Nucleus accumbens (tissue), 56 donors: ENCODE results near the gene E2F7.

Experiments used
- DNase-seq, 56 donors: peaks; one replicate each; lab custom pipeline; 2025; lab: John Stamatoyannopoulos, UW

E2F7 gene

GRCh38 chr12:77023501-77023900 lies 41.9 kb downstream of the E2F7 start:
- DNase-seq: no peak

- no peak for DNase-seq
Observed at GRCh38 chr12:77019920-77020319, 45.4 kb downstream of the E2F7 start.

DNA sequence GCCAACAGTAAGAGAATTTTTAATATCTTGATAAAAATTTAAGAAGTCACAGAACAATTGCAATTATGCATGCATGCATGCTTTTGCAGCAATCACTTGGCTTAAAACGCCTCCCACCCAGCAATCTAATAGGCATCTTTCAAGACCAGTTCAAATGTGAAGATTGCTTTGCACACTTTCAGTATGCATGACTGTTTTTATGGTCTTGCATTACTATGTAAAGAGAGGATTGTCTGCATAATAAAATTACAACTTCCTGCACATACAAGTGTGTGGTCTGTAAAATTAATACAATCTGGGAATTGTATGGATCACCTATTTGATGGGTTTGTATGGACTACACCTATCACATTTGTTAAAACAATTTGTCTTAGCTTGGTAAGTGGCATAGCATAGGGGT lies 48.8 kb downstream of the E2F7 start:
- DNase-seq: no peak

- no peak for DNase-seq
Observed at GRCh38 chr12:77013091-77013490, 52.3 kb downstream of the E2F7 start.

GRCh38 chr12:77010691-77011548 lies 54.4 kb downstream of the E2F7 start:
- DNase-seq: peak in 48 of 56 donors; percentile 1 to 85 (median 44)

DNA sequence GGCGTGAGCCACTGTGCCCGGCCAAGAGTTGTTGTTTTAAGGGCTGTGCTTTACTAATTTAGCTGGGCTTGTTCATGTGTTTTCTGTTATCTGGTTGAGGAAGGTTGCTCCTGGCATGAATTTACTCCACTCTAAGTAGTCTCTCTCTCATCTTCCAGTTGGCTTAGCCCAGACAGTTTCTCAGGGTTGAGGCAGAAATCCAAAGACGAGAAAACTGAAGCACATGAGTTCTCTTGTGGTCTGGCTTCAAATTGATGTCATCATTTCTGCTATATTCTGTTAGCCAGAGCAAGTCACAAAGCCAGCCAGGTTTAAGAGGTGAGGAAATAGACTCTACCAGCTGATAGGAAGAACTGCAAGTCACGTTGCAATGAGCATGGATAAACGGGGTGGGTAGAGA lies 57.9 kb downstream of the E2F7 start:
- DNase-seq: no peak

DNA sequence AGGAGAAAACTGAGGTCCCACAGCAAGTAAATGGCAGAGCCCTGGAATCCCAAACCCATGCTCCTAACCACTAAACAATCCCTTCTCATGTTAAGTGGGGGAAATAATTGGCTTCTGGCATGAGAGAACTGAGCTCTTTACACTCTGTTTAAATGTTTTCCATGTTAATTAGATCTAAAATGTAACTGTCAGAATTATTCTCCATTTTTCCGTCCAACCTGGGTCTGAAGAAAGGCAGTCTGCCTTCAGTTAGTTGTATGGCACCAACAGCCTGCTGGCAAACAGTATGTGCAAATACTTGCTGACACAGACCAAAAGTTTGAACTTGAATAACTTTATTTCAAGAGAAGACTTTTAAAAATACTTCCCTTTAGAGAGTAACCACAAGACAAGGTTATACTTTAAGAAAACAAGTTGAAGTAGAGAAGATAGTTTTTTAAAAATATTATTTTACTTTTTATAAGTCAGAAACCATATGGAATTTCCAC lies 59.7 kb downstream of the E2F7 start:
- DNase-seq: no peak

GRCh38 chr12:77003914-77004313 lies 61.5 kb downstream of the E2F7 start:
- DNase-seq: no peak

DNA sequence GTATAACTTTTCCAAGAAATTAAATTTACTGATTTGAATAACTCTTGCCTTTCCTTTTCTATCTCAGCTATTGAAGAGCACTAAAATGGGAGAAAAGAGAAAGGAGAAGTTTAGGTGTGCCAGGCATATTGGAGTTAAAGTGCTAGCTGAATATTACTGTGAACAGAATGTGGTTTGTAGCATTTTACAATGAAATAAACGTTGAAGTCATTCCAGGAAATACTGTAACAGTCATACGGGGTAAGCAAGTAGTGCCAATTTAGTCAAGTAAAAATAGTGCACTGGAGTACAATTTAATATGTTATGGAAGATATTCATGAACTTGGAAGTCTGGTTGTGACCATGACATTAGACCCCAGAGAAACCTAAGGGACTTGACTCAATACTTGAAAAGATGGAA lies 62.1 kb downstream of the E2F7 start:
- DNase-seq: no peak

DNA sequence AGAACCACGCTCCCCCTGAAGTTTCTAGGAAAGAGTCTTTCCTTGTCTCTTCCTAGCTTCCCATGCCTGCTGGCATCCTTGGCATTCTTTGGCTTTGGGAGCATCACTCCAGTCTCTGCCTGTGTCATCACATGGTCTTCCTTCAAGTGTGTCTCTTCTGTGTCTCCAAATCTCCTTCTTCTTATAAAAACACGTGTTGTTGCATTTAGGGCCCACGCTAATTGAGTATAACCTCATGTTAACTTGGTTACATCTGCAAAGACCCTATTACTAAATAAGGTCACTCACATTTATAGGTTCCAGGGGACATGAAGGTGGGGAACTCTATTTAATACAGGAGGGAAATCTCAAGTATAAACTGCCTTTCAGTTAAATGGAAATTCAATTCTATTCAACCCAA lies 63.0 kb downstream of the E2F7 start:
- DNase-seq: no peak

DNA sequence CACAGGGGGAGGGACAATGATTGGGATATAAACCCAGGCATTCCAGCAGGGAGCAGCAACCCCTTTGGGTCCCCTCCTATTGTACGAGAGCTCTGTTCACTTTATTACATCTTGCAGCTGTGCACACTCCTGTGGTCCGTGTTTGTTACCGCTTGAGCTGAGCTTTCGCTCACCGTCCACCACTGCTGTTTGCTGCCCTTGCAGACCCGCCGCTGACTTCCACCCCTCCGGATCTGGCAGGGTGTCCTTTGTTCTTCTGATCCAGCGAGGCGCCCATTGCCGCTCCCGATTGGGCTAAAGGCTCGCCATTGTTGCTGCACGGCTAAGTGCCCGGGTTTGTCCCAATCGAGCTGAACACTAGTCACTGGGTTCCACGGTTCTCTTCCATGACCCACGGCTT lies 64.1 kb downstream of the E2F7 start:
- no peak for DNase-seq

DNA sequence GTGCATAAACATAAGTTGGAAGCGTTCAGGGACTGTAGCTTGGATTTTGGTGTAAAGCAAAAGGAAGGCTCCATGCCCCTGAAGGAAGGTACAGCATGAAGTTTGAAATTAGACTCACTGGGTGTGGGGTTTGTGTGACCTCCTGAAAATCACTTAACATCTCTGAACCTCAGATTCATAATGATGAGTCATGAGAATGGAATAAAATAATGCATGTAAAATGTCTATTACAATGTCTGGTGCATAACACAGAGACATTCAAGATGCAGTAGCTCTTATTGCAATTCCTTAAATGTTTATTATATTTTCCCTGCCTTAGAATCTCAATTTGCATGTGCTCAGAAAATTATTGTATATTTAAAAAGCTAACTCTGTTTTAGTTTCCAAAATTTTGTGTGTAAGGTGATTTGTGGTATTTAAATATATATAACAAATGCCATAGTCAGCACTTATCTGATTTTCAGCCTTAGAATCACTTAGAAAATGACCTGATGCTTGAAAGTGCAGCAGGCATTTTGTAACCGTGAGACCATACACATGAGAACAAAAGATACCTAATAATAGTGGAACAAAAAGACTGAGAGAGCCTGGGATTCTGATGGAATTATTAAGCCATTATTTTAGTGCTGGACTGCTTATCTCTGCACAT lies 66.3 kb downstream of the E2F7 start:
- DNase-seq: no peak

DNA sequence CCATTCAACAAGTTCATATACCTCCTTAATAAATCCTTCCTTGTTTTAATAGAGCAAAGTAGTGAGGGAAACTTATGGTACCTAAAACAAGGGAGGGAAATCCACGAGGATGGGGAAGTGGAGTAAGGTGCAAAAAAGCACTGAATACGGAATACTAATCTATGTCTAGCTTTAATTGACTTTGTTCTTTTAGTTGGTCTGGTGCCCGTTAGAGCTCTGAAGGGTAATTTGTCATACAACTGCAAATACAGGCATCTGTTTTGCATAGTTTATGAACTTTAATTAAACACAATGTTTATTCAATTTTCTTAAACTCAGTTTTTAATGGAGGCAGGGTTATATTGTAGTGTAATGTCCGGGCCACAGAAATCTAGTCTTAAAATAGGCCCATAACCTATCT lies 67.0 kb downstream of the E2F7 start:
- no peak for DNase-seq

GRCh38 chr12:76997011-76997780 lies 68.2 kb downstream of the E2F7 start:
- DNase-seq: no peak

- no peak for DNase-seq
Observed at GRCh38 chr12:76990716-76991115, 74.7 kb downstream of the E2F7 start.

DNA sequence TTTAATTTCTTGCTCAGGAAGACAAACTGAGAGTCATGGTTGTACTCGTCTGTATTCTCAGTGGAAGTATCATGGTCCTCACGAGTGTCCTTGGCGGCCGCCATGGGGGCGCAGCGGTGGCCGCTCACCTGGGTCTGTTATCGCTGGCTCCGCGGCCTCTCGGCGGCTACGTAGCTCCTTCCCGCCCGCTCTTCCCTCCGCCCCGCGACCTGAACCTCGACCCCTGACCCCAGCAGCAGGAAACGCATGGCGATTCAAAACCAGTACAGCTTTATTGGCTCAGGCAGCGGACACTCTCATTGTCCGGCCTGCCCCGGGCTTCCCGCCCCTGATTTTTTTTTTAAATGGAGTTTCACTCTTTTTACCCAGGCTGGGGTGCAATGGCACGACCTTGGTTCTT lies 80.8 kb downstream of the E2F7 start:
- DNase-seq: no peak

- no peak for DNase-seq
Observed at GRCh38 chr12:76983420-76983819, 81.9 kb downstream of the E2F7 start.

DNA sequence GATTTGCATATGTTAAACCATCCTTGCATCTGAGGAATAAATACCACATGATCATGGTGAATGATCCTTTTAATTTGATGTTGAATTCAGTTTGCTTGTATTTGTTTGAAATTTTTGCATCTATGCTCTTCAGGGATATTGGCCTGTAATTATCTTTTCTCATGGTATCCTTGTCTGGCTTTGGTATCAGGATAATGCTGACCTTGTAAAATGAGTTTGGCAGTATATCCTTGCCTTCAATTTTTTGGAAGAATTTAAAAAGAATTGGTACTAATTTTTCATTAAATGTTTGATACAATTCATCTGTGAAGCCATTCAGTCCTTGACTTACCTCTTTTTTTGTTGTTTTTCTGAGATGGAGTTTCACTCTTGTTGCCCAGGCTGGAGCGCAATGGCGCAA lies 85.2 kb downstream of the E2F7 start:
- no peak for DNase-seq

DNA sequence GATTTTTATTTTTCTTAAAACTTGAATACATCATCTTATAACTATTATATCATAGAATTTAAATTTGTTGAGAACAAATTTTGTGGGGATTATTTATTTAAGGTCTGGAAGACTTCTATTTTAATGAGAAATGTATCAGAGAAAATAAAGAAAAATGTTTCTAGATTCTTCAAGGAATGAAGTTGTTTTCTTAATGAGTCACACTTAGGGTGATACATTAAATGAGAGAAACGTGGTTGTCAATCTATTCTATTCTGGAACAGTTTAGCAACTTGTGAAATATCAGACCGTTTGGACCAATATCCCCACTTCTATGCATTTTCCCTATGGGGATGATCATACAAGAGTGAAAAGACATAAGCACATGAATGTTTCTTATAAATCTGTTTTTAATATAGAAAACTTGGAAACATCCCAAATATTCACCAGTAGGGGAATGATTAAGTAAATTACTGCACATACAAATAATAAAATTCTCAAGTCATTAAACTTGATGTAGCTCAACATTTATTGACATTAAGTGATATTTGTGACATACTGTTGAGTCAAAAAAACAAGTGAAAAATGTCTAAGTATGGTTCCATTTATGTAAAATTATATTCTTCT lies 88.5 kb downstream of the E2F7 start:
- no peak for DNase-seq
